NCI-H146 treated with DMSO at 0.1 percent for 48 hours (cell line): ENCODE data around the gene TMPRSS4.
A peak's percentile ranks its signal among the peaks of the same experiment; 100 is the strongest.

ENCODE experiments used
- DNase-seq: peaks from one replicate; lab custom pipeline; 2025; ENCODE audit not compliant: unreplicated experiment; lab: John Stamatoyannopoulos, UW

Gene TMPRSS4

DNA sequence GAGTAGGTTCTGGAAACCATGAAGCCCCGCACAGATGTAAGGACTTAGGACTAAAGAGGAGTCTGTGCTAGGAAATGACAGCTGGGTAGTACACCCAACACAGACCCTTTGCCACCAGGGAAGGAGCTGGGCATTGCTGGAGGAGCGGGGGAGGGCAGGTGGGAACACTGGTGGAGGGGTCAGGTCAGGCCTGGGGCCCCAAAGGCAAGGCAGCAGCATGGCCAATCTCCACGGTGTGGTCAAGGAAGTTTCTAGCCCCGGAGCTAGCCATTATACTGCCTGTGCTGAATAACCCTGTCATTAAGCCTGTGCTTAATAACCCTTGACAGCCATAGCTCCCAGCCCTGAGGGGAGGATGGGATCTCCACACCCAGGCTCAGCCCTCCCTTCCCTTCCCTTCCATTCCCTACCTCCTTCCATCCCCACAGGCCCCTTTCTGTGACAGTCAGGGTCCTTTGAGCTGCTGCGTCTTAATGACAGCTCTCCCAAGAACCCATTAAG is 2.1 kb downstream of the TMPRSS4 start:
- no peak for DNase-seq

- DNase-seq, result no peak
Observed at GRCh38 chr11:118079491-118079890, 2.6 kb downstream of the TMPRSS4 start.

- DNase-seq, result no peak
Observed at GRCh38 chr11:118080296-118080695, 3.4 kb downstream of the TMPRSS4 start.

GRCh38 chr11:118081241-118081958 is 4.5 kb downstream of the TMPRSS4 start:
- no peak for DNase-seq

GRCh38 chr11:118082880-118083552 is 6.1 kb downstream of the TMPRSS4 start:
- DNase-seq, result no peak

GRCh38 chr11:118084247-118084646 is 7.4 kb downstream of the TMPRSS4 start:
- no peak for DNase-seq

DNA sequence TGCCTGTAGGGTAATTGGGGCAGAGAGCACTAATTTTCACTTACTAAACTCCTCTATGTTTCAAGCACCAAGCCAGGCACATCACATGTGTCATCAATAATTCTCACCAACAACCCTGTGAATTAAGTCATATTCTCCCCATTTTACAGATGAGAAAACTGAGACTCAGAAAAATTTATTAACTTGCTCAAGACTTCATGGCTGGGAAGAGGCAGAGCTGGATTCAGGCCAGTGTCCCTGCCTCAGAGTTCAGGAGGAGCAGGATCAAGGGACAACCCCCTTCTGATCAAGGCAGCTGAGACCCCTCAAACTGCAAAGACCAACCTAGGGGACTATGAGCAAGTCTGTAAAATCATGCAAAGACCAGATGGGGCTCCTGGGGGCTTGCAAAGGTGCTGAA is 7.8 kb downstream of the TMPRSS4 start:
- DNase-seq, result no peak

DNA sequence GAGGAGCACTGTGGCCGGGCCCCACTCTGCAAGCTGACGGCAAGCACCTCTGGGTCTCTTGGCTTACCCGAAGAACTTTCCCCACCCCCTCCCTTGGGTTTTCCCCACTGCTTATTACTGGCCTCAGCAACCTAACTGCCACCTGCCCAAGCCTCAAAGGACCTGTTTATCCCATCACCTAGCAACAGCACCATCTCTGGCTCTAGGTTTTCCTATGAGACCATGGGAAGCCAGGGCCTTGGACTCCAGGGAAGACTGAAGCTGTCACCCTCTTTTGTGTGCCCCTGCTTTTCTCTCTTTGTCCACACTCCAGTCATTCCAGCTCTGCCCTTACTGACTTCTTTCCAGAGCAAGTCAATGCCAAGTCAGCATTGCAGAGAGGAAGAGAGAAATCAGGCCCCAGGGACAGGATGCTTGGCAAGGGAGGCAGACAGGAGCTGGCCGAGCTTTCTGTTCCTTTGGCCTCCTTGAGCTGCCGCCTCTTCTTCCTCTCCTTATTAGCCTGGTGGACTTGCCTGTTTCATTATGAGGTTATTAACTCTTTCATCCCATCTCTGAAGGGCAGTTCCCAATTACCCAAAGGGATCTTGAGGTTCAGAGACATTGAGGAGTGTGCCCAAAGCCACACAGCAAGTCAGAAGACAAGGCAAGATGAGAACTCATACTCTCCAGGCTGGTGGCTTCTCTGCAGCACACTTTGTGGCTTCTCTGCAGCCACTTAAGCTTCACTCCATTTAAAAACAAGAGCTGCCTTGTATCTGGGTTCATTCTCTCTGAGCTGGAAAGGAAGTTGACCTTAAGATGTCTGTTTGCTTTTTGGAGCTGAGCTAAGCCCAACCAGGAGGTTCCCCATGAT is 10.3 kb downstream of the TMPRSS4 start, which contains the start of gene SMIM35:
SMIM35 (minus strand) TSS at position 51 of the 856 bp plus-strand sequence. CDS start 206 bp downstream, outside the sequence.
- peak; percentile 55 for DNase-seq

DNA sequence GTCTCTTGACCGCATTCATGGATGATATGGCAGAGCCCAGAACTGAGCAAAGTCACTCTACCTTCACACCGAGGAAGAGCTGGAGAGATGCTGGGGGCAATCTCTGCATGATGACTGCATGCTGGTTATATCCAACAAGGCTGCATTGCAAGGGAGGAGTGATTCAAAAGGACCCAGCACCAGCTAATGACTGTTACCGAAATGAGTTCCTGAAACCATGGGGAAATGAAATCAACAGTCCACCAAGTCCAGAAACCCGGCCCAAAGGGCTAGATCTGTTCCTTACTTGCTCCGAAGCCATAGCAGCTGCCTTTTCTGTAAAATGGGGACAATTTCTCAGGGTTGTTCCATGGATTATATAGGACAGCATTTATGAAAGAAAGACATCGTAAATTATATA is 11.1 kb downstream of the TMPRSS4 start:
- no peak for DNase-seq

DNA sequence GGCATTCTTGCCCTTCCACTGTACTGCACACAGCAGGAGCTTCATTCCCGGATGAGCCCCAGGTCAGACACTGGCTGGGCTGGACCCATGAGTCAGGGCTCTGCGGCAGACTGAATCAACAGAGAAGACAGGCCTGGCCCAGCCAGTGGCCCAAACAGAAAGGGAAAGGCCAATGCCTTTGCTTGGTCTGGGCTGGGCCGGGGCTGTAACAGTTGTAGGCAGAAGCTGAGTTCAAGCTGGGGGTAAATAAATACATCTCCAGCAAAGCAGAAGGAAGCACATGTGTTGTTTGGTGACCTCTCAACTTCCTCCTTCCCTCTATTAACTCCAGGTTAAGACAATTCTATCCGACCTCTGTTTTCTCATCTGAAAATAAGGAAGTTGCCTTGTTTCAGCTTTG is 11.7 kb downstream of the TMPRSS4 start:
- DNase-seq, result no peak

DNA sequence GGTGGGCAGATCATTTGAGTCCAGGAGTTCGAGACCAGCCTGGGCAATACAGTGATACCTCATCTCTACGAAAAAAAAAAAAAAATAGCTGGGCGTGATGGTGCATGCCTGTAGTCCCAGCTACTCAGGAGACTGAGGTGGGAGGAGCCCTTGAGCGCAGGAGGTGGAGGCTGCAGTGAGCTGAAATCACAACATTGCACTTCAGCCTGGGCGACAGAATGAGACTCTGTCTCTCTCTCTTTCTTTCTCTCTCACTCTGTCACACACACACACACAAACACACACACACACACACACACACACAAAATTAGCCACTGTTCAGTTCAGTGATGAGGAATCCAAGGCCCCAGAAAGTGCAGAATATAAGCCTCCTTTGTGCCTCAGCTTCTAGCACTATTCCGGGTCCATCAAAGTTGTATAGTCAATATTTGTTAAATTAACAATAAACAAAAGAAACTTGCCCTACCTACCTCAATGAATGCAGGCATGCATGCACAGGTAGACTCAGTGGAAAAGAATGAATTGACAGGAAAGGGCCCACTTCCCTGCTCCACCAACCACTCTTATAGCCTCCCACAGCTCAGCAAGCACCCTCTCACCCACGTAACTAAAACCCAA is 13.8 kb downstream of the TMPRSS4 start:
- no peak for DNase-seq

- no peak for DNase-seq
Observed at GRCh38 chr11:118091690-118092089, 14.8 kb downstream of the TMPRSS4 start.

DNA sequence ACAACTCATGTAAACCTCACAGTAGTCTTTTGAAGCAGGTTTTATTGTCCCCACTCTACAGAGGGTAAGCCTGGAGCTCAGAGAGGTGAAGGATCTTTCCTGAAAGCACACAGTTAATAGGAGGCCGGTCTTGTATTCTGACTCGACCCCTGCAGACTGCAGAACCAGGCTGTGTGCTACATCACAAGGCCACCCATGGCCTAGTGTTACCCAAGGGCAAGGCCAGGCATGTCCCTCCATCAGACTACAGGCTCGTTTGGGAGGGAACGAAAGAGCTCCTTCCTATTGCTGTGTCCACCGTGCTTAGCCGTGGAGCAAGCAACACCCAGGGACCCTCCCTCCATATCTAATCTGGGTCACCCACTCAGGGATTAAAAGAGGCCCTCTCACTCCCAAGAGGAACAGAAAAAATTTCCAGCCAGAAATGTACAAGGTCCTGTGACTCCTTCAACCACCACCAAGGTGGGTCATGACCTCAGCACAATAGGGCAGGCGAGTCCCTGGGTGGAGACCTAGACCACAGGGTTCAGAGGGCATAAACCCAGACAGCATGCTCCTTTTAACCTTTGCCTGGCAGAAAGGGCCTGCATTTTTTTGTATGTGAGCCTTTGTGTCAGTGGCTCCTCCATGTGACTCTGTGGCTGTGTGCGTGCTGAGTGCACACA is 16.2 kb downstream of the TMPRSS4 start:
- no peak for DNase-seq

DNA sequence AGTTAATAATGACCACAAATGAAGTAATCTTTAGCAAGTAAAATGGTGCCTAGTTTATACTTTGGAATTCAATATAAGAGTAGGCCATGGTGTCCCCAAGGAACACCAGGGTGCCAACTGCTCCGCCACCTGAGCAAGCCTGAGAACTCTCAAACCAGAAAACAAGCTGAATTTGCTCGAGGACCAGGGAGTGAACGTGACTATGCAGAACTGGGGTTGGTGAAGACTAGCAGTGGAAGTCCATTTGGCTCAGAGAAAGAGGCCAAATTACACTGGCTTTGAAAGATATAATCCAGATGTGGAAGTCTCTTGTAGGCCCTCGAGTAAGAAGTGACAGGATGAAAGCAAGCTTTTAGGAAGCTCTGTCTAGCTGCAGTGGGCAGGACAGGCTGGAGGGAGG is 18.6 kb downstream of the TMPRSS4 start:
- no peak for DNase-seq

- DNase-seq, result no peak
Observed at GRCh38 chr11:118095967-118096367, 19.1 kb downstream of the TMPRSS4 start.

DNA sequence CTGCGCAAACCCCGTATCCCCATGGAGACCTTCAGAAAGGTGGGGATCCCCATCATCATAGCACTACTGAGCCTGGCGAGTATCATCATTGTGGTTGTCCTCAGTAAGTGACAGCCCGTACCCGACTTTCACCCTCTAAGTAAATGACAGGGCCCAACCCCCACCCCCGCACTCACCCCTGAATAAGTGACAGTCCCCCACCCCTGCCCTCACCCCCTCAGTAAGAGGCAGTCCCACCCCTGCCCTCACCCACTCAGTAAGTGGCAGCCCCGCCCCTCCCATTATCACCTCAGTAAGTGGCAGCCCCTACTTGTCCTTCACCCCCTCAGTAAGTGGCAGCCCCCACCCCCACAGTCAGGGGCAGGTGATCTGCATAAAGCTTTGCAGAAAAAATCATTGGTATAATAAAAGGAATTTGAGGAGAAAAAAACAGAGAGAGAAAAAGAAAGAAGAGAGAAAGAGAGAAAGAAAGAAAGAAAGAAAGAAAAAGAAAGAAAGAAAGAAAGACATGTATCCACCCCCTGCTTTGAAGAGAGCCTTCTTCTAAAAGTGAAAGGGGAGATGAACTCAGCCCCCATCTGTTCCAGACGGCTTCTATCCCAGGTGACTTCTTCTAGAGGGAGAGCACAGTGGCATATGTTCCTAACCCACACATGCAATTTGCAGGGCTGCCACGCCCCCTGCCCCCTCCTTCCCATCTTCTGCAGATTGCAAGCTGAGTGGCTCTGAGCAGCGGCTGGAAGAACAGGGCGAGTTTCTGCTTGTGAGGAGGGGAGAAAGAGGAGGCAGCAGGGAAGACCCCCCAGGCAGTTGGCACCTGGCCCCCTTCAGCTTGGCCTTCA is 22.3 kb downstream of the TMPRSS4 start:
- DNase-seq, result no peak

DNA sequence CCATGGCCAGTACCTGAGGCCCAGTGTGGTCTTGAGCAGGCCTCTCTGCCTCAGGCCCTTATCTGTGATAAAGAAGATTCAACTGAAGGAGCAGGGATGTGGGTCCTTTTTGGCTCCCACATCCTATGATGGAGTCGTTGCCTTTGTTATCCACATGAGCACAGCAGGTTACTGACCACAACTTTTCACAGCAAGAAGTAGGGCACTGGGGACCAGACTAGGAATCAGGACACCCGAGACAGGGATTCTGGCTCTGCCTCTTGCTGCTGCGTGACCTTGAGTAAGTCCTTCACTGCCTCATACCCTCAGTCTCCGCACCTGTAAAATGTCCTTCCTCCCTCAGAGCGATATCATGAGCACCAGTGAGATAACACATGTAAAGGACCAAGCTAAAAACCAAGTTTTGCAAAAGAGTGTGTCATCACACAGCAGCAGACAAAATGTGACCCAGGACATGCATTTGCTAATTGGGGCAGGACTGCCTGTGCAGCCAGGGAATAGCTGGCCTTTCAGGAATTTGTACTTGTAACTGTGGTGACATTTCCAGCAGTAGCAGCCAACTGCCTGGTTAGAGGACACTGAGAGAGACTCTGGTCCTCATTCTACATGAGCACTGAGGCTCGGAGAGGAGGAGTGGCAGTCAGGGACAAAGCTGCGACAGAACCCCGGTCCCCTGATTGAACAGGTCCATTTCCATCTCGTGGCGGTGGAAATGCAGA is 23.1 kb downstream of the TMPRSS4 start:
- no peak for DNase-seq

DNA sequence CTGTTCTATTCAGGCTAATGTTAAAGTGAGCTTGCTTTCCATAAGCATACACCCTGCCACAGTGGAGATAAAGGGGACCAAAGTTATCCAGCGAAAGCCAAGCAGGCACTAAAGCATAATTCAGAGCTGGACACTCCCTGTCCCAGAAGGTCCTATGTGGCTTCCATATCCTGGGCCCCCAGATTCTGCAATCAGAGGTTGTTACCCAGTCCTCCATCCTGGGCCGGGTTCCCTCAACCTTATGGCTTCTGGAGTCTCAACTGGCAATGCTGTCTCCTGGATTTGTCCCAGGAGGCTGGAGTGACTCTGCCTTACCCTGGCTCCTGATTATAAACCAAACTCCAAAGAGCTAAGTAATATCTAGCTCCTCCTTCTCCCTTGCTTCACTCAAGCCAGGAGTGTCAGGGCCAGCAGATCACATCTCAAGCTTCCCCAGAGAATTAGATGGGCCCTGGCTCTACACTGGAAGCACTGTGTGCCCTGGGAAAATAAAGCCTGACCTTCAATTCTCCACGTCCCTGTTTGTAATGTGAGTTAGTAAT is 23.9 kb downstream of the TMPRSS4 start:
- DNase-seq, result no peak
